ENCODE measurements around the gene C10orf88. TPM values are rescaled to one million over a fixed set of nuclear protein-coding genes. Genes with fewer than 3 reads are reported as not detected.
"Not testable (repeated sequence)": the region's sequence is repeated elsewhere in the genome, so short reads cannot be mapped to it uniquely, and the experiment has no call there.

Gene C10orf88
- total RNA-seq, 1 experiment from 2014 or later = 14.1 TPM

DNA sequence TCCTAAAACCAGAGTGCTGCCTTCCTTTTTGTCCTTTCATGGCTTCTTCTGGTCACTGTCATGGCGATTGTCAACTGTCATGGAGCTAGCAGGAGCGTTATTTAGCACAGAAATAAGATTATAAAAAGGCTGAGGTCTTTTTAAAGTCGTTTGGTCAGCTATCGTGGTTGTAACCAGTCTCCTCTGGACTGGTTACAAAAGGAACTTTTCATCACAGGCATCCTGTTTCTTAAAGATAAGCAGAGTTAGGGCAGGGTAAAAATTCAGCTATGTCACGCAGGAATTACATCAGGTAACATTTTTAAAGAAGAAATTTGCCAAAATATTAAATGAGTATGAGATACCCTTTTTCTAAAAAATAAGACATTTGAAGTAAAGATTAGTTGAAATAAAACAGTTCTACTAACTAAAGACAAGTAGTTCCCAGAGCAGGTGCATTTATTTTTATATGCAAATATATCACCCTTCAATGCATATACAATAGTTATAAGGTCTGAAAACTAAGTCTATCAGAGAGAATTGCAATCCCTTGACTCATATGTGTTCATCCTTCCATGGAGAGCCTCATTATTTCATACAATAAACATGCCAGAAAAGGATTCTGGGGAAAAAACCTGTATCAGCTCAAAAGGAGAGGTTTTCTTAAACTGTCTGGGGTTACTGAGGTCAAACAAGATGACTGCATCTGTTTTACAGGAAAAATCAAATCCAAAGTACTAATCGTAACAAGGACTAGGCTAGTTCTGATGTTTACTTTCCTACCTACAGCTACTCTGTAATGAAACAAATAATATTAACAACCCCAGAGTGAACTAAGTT, 22.7 kb downstream of the C10orf88 start:
- H3K36me3 ChIP-seq = peaks cover 16% of the 10 kb centered on the region
- H3K9me3 ChIP-seq (replicated peaks) = no peaks in the 10 kb centered on the region
- no peak for DNase-seq
- no peak overlapping the region for H3K4me3 ChIP-seq
- H3K27ac ChIP-seq = no peak overlapping the region
- H3K27me3 ChIP-seq = no peaks in the 10 kb centered on the region
- H3K4me1 ChIP-seq = no peaks in the 10 kb centered on the region

DNA sequence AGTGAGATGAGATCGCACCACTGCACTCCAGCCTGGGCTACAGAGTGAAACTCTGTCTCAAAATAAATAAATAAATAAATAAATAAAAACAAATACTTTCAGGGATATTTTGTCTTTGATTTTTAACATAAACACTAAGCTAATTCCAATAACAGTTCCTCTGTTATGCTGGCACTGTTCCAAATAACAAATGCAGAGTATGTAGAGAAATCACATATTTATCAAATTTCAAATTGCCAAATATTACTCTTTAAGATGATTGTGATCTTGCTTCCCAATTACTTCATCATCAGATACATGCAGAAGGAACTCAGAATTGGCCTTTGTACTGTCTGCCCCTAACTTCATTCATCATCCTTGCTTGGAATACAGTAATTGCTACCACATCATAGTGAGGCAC, 23.9 kb downstream of the C10orf88 start:
- Histone ChIP-seq H3K27ac (no peak overlapping the region), H3K4me1 (no peaks in the 10 kb centered on the region), H3K27me3 (no peaks in the 10 kb centered on the region), H3K9me3 (replicated peaks) (no peaks in the 10 kb centered on the region), H3K36me3 (peaks cover 5% of the 10 kb centered on the region), H3K4me3 (no peak overlapping the region)
- no peak for DNase-seq

DNA sequence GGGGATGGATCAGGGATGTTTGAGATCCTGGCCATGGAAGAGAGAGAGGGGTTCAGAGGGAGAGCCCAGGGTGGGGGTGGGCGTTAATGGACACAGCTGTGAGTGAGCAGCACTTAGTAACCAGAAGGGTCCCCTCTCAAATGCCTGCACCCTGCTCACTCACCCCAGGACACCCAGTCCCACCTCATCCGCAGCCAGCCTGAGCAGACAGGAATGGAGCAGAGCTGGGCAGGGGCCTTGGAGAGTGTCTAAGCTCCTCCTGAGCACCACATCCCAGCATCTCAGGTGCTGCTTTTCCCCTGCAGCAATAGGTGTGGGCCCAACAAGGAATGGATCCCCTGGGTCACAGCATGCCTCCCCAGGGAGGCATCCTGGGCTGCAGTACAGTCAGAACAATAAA, 38.3 kb downstream of the C10orf88 start:
- no peaks in the 10 kb centered on the region for H3K27me3 ChIP-seq
- H3K36me3 ChIP-seq = no peaks in the 10 kb centered on the region
- DNase-seq = no peak
- 0 out of 2 replicates have a peak, but pooled peaks cover 2% of the 10 kb centered on the region for H3K9me3 ChIP-seq (replicated peaks)
- H3K27ac ChIP-seq = no peak overlapping the region
- no peak overlapping the region for H3K4me3 ChIP-seq
- H3K4me1 ChIP-seq = no peaks in the 10 kb centered on the region

DNA sequence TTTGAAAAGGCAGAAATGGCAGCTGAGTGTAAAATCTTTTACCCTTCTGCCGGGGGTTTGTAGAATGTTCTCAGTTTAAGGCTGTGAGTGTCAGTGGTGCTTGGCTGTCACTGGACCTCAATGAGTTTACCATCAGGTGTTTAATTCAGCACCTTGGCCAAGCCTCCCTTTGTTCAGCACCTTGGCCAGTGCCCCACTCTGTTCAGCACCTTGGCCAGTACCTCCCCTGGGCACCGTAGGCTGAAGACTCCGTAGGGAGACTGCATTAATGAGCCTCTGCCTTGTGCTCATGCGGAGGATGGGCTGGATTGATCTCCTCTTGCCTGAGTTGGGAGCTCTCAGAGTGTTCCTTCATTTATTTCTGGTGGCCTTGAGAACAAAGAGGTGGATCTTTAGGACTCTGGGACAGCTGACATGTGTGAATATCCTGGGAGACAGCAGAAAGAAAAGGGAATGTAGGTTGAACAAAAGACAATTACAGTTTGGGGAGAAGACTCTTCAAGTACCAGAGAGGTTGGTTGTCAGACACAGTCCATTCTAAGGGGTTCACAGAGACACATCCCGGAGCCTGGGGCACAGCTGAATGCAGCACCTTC, 42.0 kb downstream of the C10orf88 start:
- Histone ChIP-seq H3K9me3 (replicated peaks) (no peaks in the 10 kb centered on the region), H3K27me3 (no peaks in the 10 kb centered on the region), H3K4me1 (no peaks in the 10 kb centered on the region), H3K4me3 (no peak overlapping the region), H3K36me3 (no peaks in the 10 kb centered on the region), H3K27ac (no peak overlapping the region)
- peak; percentile 45 to 77 for DNase-seq

DNA sequence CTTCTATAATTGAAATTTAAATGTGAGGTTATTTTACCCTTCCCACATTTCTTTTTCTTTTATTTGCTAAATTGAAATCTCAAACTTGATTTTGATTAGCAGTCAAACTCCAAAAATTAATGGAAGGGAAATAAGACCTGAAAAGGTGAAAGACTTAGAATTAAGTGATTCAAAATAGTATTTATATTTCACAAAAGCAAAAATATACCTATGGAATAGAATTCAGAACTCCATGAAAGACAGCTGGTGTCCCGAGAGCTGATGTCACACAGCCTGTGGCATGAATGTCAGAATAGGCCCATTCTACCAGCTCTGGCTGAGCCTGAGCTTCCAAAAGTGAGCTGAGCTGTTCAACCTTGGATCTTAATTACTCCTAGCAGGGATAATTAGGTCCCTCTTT, 43.7 kb downstream of the C10orf88 start, which contains the start of gene FAM24A:
FAM24A (plus strand) TSS at position 301 of the 400 bp plus-strand sequence. CDS start 1,025 bp downstream, outside the sequence.
- H3K27me3 ChIP-seq = no peaks in the 10 kb centered on the region
- no peak within 1 kb of the TSS for H3K4me3 ChIP-seq
- H3K9me3 ChIP-seq (replicated peaks) = no peaks in the 10 kb centered on the region
- no peak for DNase-seq
- no peaks in the 10 kb centered on the region for H3K36me3 ChIP-seq
- no peak within 1 kb of the TSS for H3K27ac ChIP-seq
- H3K4me1 ChIP-seq = no peaks in the 10 kb centered on the region

DNA sequence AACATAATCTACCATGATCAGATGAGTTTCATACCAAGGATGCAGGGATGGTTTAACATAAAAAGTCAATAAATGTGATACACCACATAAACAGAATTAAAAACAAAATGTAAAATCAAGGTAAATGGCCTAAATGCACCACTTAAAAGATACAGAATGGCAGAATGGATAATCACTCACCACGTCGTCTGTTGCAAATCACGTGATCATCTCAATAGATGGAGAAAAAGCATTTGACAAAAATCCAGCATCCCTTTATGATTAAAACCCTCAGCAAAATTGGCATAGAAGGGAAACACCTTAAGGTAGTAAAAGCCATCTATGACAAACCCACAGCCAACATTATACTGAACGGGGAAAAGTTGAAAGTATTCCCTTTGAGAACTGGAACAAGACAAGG, 50.2 kb downstream of the C10orf88 start:
- H3K27ac ChIP-seq; DNase-seq; H3K36me3 ChIP-seq; H3K27me3 ChIP-seq; H3K4me3 ChIP-seq; H3K9me3 ChIP-seq (replicated peaks); H3K4me1 ChIP-seq: not testable (repeated sequence)

DNA sequence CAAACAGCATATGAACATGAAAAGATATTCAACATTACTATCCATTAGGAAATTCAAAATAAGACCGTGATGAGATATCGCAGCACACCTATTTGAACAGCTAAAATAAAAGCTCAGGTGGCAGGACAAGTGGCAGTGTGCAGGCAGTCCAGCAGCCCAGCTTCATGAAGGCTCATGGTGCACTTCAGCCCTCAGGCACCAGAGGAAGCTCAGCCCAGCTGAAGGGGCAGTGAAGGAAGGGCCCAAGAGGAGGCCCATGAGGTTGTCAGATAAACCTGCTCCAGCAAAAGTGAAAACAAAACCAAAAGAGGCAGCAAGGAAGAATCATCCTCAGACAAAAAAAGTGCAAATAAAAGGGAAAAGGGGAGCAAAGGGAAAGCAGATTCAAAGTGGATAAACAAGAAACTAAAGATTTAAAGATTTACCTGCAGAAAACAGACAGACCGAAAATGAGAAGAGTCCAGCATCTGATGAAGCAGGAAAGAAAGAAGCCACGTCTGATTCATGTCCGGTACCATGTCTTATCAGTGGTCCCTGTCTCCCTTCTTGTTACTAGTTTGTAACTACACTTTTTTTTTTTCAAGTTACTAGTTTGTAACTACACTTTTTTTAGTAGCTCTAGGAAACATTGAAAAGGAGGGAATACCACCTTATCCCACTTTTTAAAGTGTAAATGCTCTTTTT, 59.6 kb downstream of the C10orf88 start:
- Histone ChIP-seq H3K36me3 (no peaks in the 10 kb centered on the region), H3K4me3 (no peak overlapping the region), H3K27me3 (no peaks in the 10 kb centered on the region), H3K4me1 (no peaks in the 10 kb centered on the region), H3K9me3 (replicated peaks) (no peaks in the 10 kb centered on the region), H3K27ac (no peak overlapping the region)
- DNase-seq = no peak

DNA sequence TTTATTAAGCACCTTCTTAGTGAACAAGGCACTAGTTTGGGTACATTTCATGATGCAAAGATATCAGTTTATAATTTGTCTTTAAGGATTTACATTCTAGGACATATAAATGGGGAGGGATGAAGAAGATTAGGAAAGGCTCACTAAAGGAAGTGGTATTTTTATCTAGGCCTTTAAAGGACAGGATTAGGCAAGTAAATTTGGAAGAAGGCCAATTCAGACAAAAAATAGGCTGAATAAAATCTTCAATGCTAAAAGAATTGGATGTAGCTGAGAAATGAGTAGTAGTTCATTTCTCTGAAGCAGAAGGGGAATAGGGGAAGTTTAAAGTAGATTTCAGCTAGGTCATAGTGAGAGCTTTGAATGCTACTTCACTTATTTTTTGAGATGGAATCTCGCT, 69.9 kb downstream of the C10orf88 start:
- no peak for DNase-seq
- Histone ChIP-seq H3K4me1 (no peaks in the 10 kb centered on the region), H3K27ac (no peak overlapping the region), H3K9me3 (replicated peaks) (no peaks in the 10 kb centered on the region), H3K4me3 (no peak overlapping the region), H3K36me3 (no peaks in the 10 kb centered on the region), H3K27me3 (no peaks in the 10 kb centered on the region)

DNA sequence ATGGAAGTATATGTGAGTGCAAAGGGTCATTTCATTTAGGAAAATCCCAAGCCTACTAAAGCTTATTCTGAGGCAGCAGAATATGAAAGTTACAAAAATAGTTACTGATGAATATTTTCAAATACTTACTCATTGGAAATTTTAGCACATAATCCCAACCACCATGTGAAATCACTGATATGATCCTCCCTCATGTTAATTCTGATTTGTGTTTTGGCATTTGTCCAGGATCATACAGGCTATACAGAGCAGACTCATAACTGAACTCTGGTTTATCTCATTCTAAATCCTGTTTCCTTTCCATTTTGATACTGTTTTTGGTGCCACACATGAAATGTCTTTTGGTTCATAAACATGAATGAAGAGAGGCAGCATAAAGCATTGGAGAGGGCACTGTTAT, 71.3 kb downstream of the C10orf88 start:
- Histone ChIP-seq H3K27ac (no peak overlapping the region), H3K4me1 (peaks cover 3% of the 10 kb centered on the region; the same call in 1 of the 2 replicates), H3K27me3 (no peaks in the 10 kb centered on the region), H3K4me3 (no peak overlapping the region), H3K36me3 (no peaks in the 10 kb centered on the region), H3K9me3 (replicated peaks) (no peaks in the 10 kb centered on the region)
- no peak for DNase-seq

Other genes starting within 250 kb of the C10orf88 start
- 1.9 and 3.3 TPM in 2 replicates for gene CUZD1, start 108.4 kb downstream of the C10orf88 start, total RNA-seq (2014; rRNA removed; shearing (Covaris generic))
- 11.2 and 19.9 TPM in 2 replicates for gene FAM24B, start 74.6 kb downstream of the C10orf88 start, total RNA-seq (2014; rRNA removed; shearing (Covaris generic))
- gene FAM24A, start 43.6 kb downstream of the C10orf88 start, total RNA-seq (2014; rRNA removed; shearing (Covaris generic)) = not detected in 2 replicates
- gene PSTK, start 26.2 kb upstream of the C10orf88 start, total RNA-seq (2014; rRNA removed; shearing (Covaris generic)) = 6.8 and 7.9 TPM in 2 replicates
- 7.8 and 9.3 TPM in 2 replicates for gene IKZF5, start 54.6 kb upstream of the C10orf88 start, total RNA-seq (2014; rRNA removed; shearing (Covaris generic))
- gene ACADSB, start 54.8 kb upstream of the C10orf88 start, total RNA-seq (2014; rRNA removed; shearing (Covaris generic)) = 8.0 and 9.6 TPM in 2 replicates
- gene HMX3, start 181.7 kb upstream of the C10orf88 start, total RNA-seq (2014; rRNA removed; shearing (Covaris generic)) = 0.12 and 0.23 TPM in 2 replicates
- not detected in 2 replicates for gene HMX2, start 193.9 kb upstream of the C10orf88 start, total RNA-seq (2014; rRNA removed; shearing (Covaris generic))
- gene BUB3, start 200.2 kb upstream of the C10orf88 start, total RNA-seq (2014; rRNA removed; shearing (Covaris generic)) = 211 and 218 TPM in 2 replicates

All from SJCRH30 (cell line).